SJCRH30 (cell line): ENCODE results near the gene C12orf57. TPM values are rescaled to one million over a fixed set of nuclear protein-coding genes. Genes with fewer than 3 reads are reported as not detected.
"Not testable (repeated sequence)": the region's sequence is repeated elsewhere in the genome, so short reads cannot be mapped to it uniquely, and the experiment has no call there.

Experiments
- DNase-seq, 2 experiments: peaks; one replicate each; pipeline ENCODE4 v3.0.0-alpha.2; 2015 to 2020
- H3K27ac ChIP-seq: fragments of 250-450 bp; sonication (Bioruptor Pico); 2 replicates; pipeline ENCODE4 v1.5.1; 2020; ENCODE audit warnings: mild to moderate bottlenecking, moderate library complexity
- H3K27me3 ChIP-seq: fragments of 250-450 bp; sonication (Bioruptor Pico); 2 replicates; pipeline ENCODE4 v1.5.1; 2020; ENCODE audit warnings: mild to moderate bottlenecking, moderate library complexity
- H3K36me3 ChIP-seq: fragments of 250-450 bp; sonication (Bioruptor Pico); 2 replicates; pipeline ENCODE4 v1.5.1; 2020; ENCODE audit warnings: mild to moderate bottlenecking, moderate library complexity
- H3K4me1 ChIP-seq: fragments of 250-450 bp; sonication (Bioruptor Pico); 2 replicates; pipeline ENCODE4 v1.5.1; 2020; ENCODE audit warnings: mild to moderate bottlenecking, moderate library complexity
- H3K4me3 ChIP-seq: fragments of 250-450 bp; sonication (Bioruptor Pico); 2 replicates; pipeline ENCODE4 v1.5.1; 2020; ENCODE audit warnings: mild to moderate bottlenecking, moderate library complexity
- H3K9me3 ChIP-seq: fragments of 250-450 bp; sonication (Bioruptor Pico); replicated peaks from 2 replicates; pipeline ENCODE4 v1.5.1; 2020; ENCODE audit warnings: mild to moderate bottlenecking, moderate library complexity
- total RNA-seq: library from RNA; depleted of rRNA; stranded (reverse); fragments of >200 nt; shearing (Covaris generic); gene quantifications from 2 replicates; pipeline ENCODE4 v1.2.3, GENCODE V29; 2014; rRNA removed

Gene C12orf57
- 193 and 245 TPM in 2 replicates for total RNA-seq

DNA sequence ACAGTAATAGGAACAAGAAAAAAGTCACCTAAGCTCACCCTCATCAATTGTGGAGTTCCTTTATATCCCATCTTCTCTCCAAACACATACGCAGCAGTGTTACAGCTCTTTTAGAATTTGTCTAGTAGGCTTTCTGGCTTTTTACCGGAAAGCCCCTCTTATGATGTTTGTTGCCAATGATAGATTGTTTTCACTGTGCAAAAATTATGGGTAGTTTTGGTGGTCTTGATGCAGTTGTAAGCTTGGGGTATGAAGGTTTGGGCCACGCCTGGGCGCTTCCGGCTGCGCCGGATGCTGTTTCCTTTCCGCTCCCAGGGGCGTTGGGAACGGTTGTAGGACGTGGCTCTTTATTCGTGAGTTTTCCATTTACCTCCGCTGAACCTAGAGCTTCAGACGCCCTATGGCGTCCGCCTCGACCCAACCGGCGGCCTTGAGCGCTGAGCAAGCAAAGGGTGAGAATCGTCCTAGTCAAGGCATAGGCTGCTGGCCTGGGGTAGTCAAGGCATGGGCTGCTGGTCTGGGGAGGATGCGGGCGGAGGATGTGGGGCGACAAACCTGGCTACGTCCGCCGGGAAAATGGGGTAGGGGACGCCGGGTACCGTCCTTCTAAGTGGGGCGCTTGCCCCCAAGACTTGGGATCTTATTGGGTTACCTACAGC lies at the start of gene C12orf57, which contains the start of gene RNU7-1:
Gene C12orf57 (plus strand): TSS at position 301 of the 659 bp plus-strand sequence. CDS start 100 bp downstream, at position 401.
Gene RNU7-1 (plus strand): TSS at position 95 of the 659 bp plus-strand sequence.
- H3K9me3 ChIP-seq: no peaks in the 10 kb centered on the region
- H3K4me1 ChIP-seq: peaks cover 4% of the 10 kb centered on the region
- H3K27me3 ChIP-seq: no peaks in the 10 kb centered on the region
- H3K4me3 ChIP-seq: peak within 1 kb of the TSS; percentile 67
- peak within 1 kb of the TSS; percentile 98 for H3K27ac ChIP-seq
- H3K36me3 ChIP-seq: peaks cover 7% of the 10 kb centered on the region
- DNase-seq: peak; percentile 89 to 95

DNA sequence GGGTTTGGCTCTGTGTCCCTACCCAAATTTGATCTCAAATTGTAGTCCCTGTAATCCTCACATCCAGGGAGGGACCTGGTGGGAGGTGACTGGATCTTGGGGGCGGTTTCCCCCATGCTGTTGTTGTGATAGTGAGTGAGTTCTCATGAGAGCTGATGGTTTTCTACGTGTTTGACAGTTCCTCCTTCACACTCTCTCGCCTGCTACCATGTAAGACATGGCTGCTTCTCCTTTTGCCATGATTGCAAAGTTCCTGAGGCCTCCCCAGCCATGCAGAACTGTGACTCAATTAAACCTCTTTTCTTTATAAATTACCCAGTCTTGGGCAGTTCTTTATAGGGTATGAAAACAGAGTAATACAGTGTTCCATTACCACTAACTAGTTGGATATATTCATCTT lies 49.5 kb upstream of the C12orf57 start:
- Histone ChIP-seq H3K4me1 (peaks cover 7% of the 10 kb centered on the region), H3K36me3 (no peaks in the 10 kb centered on the region), H3K27me3 (no peaks in the 10 kb centered on the region), H3K4me3 (no peak overlapping the region), H3K9me3 (no peaks in the 10 kb centered on the region), H3K27ac (no peak overlapping the region)
- DNase-seq: no peak

DNA sequence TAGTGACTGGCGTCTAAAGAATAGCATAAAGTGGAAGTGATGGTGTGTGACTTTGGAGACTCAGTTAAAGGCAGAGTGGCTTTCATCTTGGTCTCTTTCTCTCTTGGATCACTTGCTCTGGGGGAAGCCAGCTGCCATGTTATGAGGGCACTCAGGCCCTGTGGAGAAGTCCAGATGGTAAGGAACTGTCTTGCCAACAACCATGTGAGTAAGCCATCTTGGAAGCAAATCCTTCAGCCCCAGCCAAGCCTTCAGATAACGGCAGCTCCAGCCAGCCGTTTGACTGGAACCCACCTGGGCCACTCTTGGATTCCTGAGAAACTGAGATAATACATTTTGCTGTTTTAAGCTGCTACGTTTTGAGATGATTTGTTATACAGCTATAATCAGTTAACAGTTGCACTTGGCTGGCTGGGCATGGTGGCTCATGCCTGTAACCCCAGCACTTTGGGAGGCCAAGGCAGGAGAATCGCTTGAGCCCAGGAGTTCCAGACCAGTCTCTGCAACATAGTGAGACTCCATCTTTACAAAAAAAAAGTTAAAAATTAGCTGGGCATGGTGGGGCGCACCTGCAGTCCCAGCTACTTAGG lies 46.9 kb upstream of the C12orf57 start:
- Histone ChIP-seq H3K4me1 (no peaks in the 10 kb centered on the region), H3K9me3 (no peaks in the 10 kb centered on the region), H3K27ac (no peak overlapping the region), H3K36me3 (no peaks in the 10 kb centered on the region), H3K27me3 (no peaks in the 10 kb centered on the region), H3K4me3 (no peak overlapping the region)
- no peak for DNase-seq

- Histone ChIP-seq H3K4me1 (peaks cover 10% of the 10 kb centered on the region; the same call in 1 of the 2 replicates), H3K9me3 (no peaks in the 10 kb centered on the region), H3K36me3 (no peaks in the 10 kb centered on the region), H3K27me3 (no peaks in the 10 kb centered on the region), H3K4me3 (no peak overlapping the region), H3K27ac (no peak overlapping the region)
- DNase-seq: no peak
These were observed 44.4 kb upstream of the C12orf57 start for GRCh38 chr12:6899427-6899826.

DNA sequence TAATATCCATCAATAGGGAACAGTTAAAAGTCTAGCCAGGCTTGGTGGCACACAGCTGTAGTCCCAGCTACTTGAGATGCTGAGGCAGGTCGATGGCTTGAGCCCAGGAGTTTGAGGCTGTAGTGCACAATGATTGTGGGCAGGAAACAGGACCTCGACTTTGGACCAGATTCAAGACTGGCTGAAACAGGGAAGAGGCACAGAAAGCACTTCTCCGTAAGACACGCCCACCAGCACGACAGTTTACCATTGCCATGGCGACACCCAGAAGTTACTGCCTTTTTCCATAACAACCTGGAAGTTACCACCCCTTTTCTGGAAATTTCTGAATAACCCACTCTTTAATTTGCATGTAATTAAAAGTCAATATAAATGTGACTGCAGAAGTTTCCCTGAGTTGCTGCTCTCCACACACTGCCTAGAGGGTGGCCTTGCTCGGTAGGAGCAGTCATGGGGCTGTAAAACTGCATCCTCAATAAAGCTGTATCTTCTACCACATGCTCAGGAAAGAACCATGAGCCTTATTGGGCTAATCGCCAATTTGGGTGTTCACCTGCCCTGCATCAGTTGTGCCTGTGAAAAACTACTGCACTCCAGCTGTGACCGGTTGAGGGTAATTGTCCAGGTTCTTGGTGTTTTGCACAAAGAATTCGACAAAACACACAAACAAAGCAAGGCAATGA lies 43.8 kb upstream of the C12orf57 start:
- DNase-seq: peak; percentile 38 to 54
- no peaks in the 10 kb centered on the region for H3K36me3 ChIP-seq
- H3K27ac ChIP-seq: no peak overlapping the region
- H3K27me3 ChIP-seq: no peaks in the 10 kb centered on the region
- H3K4me3 ChIP-seq: no peak overlapping the region
- peaks cover 10% of the 10 kb centered on the region; the same call in 1 of the 2 replicates for H3K4me1 ChIP-seq
- H3K9me3 ChIP-seq: no peaks in the 10 kb centered on the region

GRCh38 chr12:6902448-6902847 lies 41.4 kb upstream of the C12orf57 start:
- no peak for DNase-seq
- Histone ChIP-seq H3K27me3 (no peaks in the 10 kb centered on the region), H3K36me3 (no peaks in the 10 kb centered on the region), H3K9me3 (no peaks in the 10 kb centered on the region), H3K4me3 (no peak overlapping the region), H3K4me1 (peaks cover 10% of the 10 kb centered on the region; the same call in 1 of the 2 replicates), H3K27ac (no peak overlapping the region)

DNA sequence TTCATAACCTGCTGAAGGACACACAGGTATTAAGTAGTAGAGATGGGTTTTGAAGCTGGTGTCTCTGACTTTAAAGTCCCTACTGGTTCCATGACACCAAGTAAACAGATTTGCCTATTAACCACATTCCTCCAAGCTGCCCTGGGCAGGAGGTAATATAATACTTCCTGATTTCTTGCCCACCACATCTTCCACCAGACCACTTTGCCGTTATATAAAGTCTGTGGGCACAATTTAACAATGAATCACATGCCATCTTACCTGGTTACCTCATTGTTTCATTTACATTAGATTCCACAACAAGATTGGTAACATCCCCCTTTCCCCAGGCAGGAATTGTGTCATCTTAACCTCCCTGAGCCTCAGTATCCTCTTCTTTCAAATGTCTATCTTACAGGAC lies 40.1 kb upstream of the C12orf57 start:
- DNase-seq: no peak
- no peaks in the 10 kb centered on the region for H3K9me3 ChIP-seq
- H3K4me1 ChIP-seq: peaks cover 10% of the 10 kb centered on the region; the same call in 1 of the 2 replicates
- no peak overlapping the region for H3K27ac ChIP-seq
- H3K36me3 ChIP-seq: no peaks in the 10 kb centered on the region
- H3K4me3 ChIP-seq: peak overlapping the region; percentile 60; the same call in 1 of the 2 replicates
- H3K27me3 ChIP-seq: no peaks in the 10 kb centered on the region

- no peaks in the 10 kb centered on the region for H3K9me3 ChIP-seq
- 0 out of 2 replicates have a peak, but pooled peaks cover under 1% of the 10 kb centered on the region for H3K27me3 ChIP-seq
- peak; percentile 94 to 97 for DNase-seq
- no peak within 1 kb of the TSS for H3K27ac ChIP-seq
- H3K4me3 ChIP-seq: peak within 1 kb of the TSS; percentile 60
- H3K36me3 ChIP-seq: no peaks in the 10 kb centered on the region
- peaks cover 10% of the 10 kb centered on the region; the same call in 1 of the 2 replicates for H3K4me1 ChIP-seq
These were observed 39.2 kb upstream of the C12orf57 start, which contains the start of gene LRRC23 for GRCh38 chr12:6904280-6905276. Gene LRRC23, plus strand, starts transcription at chr12:6904822. Its CDS starts 812 bp downstream, at chr12:6905634.

- 0 out of 2 replicates have a peak, but pooled peaks cover 4% of the 10 kb centered on the region for H3K27me3 ChIP-seq
- no peak for DNase-seq
- no peaks in the 10 kb centered on the region for H3K36me3 ChIP-seq
- H3K27ac ChIP-seq: no peak overlapping the region
- no peaks in the 10 kb centered on the region for H3K9me3 ChIP-seq
- no peak overlapping the region for H3K4me3 ChIP-seq
- peaks cover 10% of the 10 kb centered on the region; the same call in 1 of the 2 replicates for H3K4me1 ChIP-seq
These were observed 38.3 kb upstream of the C12orf57 start for GRCh38 chr12:6905414-6906040.

DNA sequence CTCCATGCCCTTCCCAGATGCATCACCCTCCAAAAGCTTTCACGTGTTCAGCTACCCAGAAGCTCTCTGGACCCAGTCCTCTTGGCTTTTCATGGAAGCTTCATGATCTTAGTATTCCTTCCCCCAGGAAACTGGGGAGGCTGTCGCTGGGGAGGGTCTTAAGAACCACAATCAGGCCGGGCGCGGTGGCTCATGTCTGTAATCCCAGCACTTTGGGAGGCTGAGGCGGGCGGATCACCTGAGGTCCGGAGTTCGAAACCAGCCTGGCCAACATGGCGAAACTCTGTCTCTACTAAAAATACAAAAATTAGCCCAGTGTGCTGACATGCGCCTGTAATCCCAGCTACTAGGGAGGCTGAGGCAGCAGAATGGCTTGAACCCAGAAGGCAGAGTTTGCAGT lies 35.7 kb upstream of the C12orf57 start:
- H3K4me3 ChIP-seq, H3K27ac ChIP-seq, DNase-seq, H3K9me3 ChIP-seq, H3K36me3 ChIP-seq: not testable (repeated sequence)
- Histone ChIP-seq H3K4me1 (peaks cover 10% of the 10 kb centered on the region; the same call in 1 of the 2 replicates), H3K27me3 (peaks cover 16% of the 10 kb centered on the region; the same call in 1 of the 2 replicates)

DNA sequence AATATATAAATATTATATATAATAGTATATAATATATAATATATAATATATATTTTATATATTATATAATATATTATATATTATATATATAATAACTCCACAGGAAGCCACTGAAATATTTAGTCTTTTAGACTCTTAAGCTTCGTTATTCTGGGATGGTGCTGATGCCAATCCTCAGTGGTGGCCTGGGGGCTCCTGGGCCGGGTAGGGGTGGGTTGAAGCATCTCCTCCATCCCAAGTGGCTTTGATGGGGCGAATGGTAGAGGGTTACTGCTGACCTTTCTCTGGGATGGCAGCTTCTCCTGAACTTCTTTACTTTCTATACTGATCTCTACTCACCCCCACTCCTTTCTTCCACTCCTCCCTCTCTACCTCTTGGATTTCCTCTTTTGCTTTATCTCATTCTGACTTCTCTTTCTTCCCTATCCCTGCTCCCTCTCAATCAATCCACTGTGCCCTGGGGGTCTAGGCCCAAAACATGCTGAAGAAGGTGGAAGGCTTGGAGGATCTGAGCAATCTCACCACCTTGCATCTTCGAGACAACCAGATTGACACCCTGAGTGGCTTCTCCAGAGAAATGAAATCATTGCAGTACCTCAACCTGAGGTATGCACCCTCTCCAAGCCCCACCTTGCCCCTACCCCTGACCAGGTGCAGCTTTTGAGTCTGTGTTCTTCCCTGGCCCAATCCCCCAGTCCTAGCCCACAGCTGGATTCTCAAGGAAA lies 34.2 kb upstream of the C12orf57 start:
- Histone ChIP-seq H3K4me1 (no peaks in the 10 kb centered on the region), H3K27me3 (peaks cover 23% of the 10 kb centered on the region; the same call in 1 of the 2 replicates), H3K27ac (no peak overlapping the region), H3K4me3 (no peak overlapping the region), H3K36me3 (no peaks in the 10 kb centered on the region), H3K9me3 (no peaks in the 10 kb centered on the region)
- DNase-seq: no peak

GRCh38 chr12:6912164-6912935 lies 31.5 kb upstream of the C12orf57 start:
- Histone ChIP-seq H3K36me3 (no peaks in the 10 kb centered on the region), H3K9me3 (no peaks in the 10 kb centered on the region), H3K4me3 (no peak overlapping the region), H3K27me3 (peaks cover 27% of the 10 kb centered on the region), H3K27ac (no peak overlapping the region), H3K4me1 (no peaks in the 10 kb centered on the region)
- DNase-seq: no peak
